ENCODE measurements around the gene PGBD4.

DNA sequence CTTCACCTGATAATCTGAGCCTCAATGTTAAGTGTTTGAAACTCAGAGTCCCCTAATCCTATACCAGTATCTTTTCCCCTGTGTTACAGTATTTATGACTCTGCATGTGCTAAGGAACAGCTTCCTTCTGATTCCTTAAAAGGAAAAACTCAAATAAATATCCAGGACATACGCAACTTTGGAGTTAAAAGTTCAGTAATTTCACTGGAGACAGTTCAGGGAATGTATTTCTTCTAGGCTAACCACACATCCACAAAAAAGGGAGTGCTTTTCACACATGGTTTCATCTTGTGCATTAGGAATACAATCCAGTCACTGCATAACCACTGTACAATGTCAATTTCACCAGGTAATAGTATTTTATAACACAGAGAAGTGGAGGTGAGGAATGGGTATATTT lies 31.0 kb downstream of the PGBD4 start:
- TF ChIP-seq, protein P1, sequence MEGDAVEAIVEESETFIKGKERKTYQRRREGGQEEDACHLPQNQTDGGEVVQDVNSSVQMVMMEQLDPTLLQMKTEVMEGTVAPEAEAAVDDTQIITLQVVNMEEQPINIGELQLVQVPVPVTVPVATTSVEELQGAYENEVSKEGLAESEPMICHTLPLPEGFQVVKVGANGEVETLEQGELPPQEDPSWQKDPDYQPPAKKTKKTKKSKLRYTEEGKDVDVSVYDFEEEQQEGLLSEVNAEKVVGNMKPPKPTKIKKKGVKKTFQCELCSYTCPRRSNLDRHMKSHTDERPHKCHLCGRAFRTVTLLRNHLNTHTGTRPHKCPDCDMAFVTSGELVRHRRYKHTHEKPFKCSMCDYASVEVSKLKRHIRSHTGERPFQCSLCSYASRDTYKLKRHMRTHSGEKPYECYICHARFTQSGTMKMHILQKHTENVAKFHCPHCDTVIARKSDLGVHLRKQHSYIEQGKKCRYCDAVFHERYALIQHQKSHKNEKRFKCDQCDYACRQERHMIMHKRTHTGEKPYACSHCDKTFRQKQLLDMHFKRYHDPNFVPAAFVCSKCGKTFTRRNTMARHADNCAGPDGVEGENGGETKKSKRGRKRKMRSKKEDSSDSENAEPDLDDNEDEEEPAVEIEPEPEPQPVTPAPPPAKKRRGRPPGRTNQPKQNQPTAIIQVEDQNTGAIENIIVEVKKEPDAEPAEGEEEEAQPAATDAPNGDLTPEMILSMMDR (IDR thresholded peaks at IDR 0.05; ENCODE audit: insufficient read depth, low read length), result no peak
- TF ChIP-seq POLR2AphosphoS5 (IDR thresholded peaks at IDR 0.05; ENCODE audit: low read depth), result no peak
